GM12801 (cell line): ENCODE results near the gene CCDC33.

Experiments used
- TF ChIP-seq, protein P1 (sequence below): IDR thresholded peaks from one replicate; pipeline ENCODE4 v1.5.1; 2011; ENCODE audit warnings: control low read depth; ENCODE audit not compliant: insufficient read length; ENCODE audit errors: extremely low read depth

CCDC33 gene

DNA sequence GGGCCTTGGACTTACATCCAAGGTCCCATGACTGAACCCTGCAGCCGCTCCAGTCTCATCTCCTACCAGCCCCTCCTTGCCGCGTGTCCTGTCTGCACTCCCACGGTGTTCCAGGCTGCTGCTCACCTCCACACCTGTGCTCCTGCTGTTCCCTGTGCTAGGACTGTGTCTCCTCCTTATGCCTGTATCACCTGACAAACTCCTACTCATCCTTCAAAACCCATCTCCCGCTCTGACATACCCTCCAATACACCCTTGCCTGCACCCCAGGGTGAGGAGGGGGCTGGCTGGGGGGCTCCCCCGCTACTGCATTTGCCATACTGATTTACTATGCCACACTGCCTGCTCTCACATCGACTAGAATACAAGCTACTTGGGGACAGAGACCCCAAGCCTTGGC is 77.8 kb downstream of the CCDC33 start:
- TF ChIP-seq, protein P1, sequence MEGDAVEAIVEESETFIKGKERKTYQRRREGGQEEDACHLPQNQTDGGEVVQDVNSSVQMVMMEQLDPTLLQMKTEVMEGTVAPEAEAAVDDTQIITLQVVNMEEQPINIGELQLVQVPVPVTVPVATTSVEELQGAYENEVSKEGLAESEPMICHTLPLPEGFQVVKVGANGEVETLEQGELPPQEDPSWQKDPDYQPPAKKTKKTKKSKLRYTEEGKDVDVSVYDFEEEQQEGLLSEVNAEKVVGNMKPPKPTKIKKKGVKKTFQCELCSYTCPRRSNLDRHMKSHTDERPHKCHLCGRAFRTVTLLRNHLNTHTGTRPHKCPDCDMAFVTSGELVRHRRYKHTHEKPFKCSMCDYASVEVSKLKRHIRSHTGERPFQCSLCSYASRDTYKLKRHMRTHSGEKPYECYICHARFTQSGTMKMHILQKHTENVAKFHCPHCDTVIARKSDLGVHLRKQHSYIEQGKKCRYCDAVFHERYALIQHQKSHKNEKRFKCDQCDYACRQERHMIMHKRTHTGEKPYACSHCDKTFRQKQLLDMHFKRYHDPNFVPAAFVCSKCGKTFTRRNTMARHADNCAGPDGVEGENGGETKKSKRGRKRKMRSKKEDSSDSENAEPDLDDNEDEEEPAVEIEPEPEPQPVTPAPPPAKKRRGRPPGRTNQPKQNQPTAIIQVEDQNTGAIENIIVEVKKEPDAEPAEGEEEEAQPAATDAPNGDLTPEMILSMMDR = no peak

DNA sequence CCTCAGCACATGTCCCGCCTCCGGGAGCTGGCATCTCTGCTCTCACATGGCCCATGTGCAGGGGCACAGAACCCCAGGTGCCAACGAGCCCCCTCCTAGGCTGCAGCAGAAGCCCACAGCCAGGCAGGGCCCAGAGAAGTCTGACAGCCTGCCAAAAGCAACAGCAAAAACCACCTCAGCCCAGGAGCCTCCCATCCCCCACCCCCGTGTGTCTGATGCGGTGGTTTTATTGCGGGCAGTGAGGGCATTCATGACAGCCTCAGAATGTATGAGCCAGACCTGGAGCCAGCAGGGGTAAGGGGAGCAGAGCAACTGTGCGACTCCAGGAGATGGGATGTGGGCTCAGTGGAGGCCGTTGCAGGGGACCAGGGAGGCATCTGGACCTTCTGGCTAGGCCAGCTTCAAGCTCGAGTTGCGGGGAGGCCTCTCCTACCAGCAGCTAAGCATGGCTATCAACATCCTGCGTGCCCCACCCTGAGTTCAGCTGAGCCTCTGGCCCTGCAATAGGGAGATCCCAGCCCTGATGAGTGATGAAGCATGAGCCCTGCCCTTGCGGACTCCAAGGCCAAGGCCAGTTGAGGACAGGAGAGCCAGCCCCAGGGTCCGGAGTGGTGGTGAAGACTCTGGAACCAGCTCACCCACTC is 78.8 kb downstream of the CCDC33 start:
- TF ChIP-seq, protein P1 = no peak

DNA sequence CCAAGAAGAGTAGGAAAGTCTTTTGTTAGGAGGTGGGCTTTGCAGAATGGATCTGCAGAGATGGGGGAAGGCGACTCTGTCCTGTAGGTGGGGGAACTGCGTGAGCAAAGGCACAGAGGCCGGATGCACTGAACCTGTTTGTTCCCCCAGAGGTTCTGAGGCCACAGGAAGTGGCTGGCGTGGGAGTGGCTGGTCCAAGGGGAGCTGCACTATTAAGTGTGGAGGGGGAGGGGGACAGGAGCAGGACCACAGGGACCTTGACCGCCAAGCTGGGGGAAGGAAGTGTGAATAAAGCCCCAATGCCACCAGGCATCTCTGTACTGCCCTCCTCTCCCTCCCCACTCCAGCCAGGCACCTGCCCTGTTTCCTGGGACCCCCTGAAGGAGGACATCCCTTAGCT is 79.5 kb downstream of the CCDC33 start:
- TF ChIP-seq, protein P1 = no peak

DNA sequence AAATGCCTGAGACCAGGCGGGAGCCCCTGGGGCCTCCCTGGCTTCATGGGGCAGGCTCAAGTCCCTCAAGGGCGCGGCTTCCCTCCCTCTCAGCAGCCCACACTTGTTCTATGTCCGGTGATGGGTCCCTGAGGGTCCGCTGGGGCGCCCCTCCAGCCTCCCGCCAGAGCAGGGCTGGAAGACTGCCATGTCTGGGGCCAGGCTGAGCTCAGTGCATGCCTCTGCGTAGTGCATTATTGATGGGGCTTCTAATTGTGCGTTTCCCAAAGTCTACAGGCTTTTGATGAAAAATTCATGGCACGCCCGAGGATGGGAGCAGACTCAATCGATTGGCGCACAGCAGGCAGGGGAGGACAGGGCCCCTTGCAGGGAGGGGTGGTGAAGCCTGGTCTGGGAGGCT is 80.0 kb downstream of the CCDC33 start:
- TF ChIP-seq, protein P1 = no peak

DNA sequence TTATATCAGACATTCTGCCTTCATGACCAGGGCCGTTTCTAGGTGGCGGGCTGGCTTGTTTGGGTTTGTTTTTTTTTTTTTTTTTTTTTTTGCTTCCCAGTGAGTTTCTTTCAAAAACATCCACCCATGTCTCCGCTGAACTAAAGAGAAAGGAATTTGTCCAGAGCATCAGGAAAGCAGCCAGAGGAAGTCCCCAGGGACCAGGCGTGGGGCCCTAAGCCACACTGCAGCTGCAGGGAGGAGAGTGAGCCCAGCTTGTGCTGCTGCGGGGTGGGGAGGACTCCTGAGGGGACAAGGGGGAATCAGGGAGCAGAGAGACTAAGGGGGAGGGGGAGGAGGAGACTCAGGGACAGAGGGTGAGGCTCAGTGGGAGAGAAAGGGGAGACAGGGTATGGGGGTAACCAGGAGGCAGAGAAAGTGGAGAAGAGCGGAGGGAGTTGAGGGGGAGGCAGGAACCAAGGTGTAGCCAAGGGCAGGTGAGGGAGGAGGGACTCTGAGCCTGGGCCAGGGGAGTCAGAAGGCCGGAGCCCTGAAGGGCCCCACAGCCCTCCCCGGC is 81.8 kb downstream of the CCDC33 start:
- TF ChIP-seq, protein P1 = no peak

DNA sequence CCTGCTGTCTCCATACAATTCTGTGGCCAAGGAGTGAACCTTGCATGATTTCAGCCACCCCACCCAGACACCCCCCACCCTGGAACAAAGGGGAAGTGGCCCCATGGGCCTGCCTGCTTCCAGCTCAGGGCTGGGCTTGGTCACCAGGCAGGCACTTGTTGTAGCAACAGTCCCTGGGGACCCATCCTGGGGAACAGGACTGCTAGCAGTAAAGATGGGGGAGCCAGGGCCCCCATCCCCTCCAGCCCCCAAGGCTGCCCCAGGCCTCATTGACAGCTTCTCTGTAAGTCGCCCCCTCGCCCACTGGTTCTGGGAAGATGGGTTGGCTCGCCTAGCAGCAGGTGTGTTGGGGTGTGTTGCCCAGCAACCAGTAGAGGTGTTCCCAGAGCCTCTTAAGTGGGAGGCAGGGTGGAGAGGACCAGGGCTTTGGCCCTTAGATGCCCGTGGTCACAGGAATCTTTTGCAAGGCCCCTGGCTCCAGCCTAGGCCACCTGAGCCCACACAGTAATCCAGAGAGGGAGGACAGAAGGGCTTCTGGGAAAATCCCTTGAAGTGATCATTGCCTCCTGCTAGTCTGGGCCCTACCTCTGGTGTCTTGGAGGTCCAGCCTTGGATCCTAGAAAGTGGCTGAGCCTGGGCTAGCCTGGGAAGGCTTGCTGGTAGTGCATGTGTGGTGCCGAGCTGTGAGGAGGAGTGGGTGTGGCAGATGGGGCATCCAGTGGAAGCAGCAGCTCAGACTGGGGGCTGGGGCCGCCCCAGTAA is 82.4 kb downstream of the CCDC33 start:
- TF ChIP-seq, protein P1 = no peak

DNA sequence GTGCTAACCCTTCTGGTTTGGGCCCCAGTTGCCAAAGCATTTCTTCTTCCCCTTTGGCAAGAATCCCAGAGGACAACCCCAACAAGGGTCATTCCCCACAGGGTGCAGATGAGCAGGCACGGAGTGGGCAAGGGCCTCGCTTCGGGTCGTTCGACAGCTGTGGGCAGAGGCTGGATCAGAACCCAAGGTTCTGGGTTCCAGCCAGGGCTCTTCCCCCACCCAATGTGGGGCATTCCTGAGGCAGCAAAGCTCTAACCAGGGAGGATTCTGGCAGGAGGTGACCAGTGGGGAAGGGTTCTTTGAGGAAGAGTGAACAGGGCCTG is 83.0 kb downstream of the CCDC33 start:
- TF ChIP-seq, protein P1 = no peak
